ENCODE measurements around the gene GPR25.

Gene GPR25

DNA sequence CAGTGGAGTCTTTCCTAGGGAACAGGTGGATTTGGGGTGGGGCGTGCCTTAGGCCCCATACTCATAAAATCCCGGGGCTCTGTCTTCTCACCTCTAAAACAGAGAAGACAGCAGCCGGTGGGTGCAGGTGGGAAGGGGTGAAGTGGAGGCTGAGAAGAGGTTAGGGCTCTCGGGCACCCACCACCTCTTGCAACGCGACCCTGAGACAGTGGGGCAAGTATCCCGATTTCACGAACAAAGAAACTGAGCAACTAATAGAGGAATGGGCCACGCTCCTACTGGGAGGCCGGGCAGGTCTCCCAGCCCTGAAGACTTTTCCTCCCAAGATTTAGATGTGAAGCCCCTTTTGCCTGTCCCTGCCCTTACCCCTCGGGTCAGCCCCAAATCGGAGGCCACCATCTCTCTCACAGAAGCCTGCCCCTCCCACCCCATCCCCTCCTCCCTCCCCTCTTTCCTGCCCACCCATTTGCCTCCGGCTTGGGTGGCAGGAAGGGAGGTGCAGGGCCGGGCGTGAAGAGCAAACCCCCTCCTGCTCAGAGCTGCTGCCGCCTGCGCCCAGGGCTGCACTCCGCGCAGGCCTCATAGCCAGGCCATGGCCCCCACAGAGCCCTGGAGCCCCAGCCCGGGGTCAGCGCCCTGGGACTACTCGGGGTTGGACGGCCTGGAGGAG lies at the start of gene GPR25:
Gene GPR25, plus strand, starts transcription at position 536 of the 670 bp plus-strand sequence. Its CDS starts 57 bp downstream, at position 593.
- DNase-seq (ENCODE audit: low read depth in 2 of 2), result no peak

DNA sequence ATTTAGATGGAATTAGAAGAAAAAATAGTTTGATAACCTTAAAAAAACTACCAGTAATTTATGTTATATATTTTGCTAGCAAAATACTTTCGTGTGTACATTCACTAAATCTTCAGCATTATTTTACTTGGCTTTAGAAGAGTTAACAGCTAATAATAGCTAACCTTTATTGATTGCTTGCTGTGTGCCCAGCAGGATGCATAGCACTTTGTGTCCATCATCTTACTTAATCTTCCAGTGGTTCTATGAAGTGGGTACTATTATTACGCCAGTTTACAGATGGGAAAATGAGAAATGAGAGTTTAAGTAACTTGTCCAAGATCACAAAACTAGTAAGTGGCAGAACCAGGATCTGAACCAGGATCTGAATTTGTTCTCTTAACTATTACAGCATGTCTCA lies 41.7 kb upstream of the GPR25 start:
- DNase-seq (ENCODE audit: low read depth in 2 of 2), result no peak

GRCh38 chr1:200834383-200834782 lies 38.4 kb upstream of the GPR25 start:
- no peak for DNase-seq (ENCODE audit: low read depth in 2 of 2)

- no peak for DNase-seq (ENCODE audit: low read depth in 2 of 2)
Measured at GRCh38 chr1:200836213-200836612, 36.6 kb upstream of the GPR25 start.

DNA sequence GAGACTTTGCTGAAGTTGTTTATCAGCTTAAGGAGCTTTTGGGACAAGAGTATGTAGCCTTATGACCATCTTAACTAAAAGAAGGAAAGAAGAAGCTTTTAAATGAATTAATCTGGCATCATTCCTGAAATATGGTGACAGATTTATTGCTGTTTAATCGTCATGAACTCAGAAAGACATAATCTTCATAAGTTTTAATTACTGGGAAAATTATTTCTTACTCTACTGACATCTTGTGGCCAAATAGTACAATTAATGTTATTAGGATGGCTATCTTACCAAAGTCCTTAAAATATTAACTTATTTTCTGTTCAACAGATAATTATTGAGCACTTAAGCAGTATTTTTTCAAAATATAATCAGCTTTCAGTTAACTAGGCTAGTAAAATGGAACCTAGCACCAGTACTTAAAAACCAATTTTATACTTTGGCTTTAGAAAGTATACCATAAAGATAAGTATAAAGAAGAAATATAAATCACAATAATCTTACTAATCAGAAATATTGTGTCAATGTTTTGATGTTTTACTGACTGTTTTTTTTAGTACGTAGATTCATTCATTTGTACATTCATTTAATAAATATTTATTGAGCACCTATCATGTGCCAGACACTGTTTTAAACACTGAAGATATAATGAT lies 34.7 kb upstream of the GPR25 start:
- no peak for DNase-seq (ENCODE audit: low read depth in 2 of 2)

DNA sequence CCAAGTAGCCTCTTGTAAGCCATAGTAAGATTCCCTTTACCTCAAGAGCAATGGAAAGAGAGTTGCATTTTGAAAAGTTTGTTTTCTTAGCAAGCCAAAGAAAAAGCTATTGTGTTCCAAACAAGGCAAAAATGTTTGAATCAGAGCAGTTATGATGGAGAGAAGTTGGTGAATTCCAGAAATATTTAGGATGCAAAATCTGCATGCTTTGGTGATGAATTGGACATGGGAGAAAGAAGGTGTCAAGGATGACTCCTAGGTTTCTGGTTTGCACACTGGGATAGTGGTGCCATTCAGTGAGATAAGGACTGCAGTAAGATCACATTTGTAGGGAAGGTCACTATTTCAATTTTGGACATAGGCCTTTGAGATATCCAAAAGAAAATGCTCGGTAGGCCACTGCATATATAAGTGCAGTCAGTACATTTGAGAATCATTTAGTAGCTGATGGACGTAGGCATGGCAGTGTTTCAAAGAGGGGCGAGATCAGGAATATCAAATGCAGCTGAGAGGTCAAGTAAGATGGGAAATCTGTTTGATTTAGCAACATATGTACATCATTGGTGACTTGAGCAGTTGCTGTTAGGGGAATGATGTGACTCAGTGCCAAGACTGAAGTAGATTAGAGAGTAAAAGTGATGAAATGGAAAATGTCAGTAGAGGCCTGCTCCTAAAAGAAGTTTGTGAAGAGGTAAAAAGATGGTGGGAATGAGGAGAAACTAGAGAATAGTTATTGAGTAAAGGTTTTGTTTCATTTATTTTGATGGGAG lies 33.9 kb upstream of the GPR25 start:
- no peak for DNase-seq (ENCODE audit: low read depth in 2 of 2)

DNA sequence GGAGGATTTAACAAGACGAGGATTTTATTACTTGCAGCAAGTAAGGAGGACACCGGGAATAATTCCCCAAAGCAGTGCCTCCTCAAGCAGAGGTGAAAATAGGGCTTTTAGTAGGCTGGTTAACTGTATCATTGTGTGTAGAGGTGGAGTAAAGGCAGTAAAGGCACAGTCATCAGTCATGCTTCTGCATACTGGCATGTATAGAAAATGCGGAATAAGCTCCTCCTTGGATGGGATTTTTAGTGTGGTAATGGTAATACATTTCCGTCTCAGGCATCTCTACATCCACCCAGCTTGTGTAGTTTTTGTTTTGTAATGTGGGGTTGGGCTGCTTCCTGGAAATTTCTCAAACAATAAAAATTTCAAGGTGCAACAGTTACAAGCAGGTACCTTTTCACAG lies 27.4 kb upstream of the GPR25 start:
- no peak for DNase-seq (ENCODE audit: low read depth in 2 of 2)

DNA sequence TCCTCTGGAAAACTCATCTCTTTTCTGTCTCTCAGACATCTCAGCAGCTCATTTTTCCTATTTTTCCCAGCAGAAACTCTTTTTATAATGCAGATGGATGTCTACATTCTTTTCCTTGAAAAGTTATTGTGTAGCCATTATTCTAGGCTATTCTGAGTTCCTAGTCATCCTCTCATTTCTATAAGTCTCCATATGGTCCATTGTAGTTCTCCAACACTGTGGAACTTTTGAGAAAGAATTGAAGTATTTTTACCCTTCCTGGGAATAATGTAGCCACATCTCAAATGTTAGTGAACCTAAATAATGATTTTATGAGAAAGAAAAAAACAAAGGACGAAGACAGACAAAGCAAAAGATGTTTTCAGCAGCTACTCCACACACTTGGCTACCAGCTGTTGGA lies 26.4 kb upstream of the GPR25 start:
- DNase-seq (ENCODE audit: low read depth in 2 of 2), result no peak

DNA sequence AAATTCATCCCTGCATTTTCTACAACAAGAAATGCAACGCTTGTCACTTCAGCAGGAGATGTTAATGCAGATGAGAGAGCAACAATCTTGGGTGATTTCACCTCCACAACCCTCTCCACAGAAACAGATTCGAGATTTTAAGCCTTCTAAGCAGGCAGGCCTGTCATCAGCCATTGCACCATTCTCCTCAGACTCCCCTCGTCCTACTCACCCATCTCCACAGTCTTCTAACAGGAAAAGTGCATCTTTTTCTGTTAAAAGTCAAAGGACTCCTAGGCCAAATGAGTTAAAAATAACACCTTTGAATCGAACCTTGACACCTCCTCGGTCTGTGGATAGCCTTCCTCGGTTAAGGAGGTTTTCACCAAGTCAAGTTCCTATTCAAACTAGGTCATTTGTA lies 23.4 kb upstream of the GPR25 start:
- no peak for DNase-seq (ENCODE audit: low read depth in 2 of 2)

DNA sequence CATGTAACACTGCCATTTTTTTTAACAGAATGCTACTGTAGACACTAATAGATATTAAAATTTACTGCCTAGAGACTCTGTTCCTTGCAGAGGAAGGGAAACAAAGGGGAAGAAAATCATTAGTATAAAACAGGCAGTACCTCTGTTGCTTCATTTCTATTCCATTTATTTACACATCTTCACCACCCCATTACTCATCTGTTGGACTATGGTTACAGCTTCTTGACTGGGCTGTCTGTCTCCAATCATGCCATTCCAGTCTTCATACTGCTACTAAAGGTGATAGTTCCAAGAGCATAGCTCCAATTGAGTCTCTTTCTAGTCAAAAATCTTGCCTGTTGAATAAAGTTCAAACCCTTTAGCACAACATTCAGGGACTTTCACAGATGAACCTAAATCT lies 22.2 kb upstream of the GPR25 start:
- DNase-seq (ENCODE audit: low read depth in 2 of 2), result no peak

DNA sequence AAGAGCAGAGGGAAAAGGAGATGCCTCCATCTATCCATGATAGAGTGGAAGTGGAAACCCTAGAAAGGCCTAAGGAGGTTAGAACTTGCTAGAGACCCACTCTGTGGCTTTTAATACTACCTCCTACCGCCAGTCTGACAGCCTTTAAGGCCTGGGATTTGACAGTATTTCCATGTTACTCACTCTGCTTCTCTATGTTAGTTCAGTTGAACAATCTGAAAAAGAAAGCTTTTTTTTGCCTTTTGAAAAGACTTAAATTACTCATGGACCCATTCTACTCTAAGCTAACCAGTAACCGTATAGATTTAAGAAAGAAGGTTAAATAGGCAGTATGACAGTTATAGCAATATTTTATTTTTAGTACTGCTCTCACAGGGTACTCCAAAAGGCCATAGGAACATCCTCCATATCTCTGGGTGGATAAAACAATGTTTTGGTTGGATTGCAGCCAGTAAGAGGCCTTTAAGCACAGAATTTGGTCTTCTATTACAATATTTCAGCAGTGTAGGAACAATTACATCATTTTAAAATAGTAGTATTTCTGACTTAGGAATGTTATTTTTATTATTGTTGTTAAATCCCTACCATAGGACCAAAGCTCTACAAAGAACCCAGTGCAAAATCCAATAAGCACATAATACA lies 15.9 kb upstream of the GPR25 start:
- DNase-seq (ENCODE audit: low read depth in 2 of 2), result no peak

- no peak for DNase-seq (ENCODE audit: low read depth in 2 of 2)
Measured at GRCh38 chr1:200857804-200858203, 15.0 kb upstream of the GPR25 start.

DNA sequence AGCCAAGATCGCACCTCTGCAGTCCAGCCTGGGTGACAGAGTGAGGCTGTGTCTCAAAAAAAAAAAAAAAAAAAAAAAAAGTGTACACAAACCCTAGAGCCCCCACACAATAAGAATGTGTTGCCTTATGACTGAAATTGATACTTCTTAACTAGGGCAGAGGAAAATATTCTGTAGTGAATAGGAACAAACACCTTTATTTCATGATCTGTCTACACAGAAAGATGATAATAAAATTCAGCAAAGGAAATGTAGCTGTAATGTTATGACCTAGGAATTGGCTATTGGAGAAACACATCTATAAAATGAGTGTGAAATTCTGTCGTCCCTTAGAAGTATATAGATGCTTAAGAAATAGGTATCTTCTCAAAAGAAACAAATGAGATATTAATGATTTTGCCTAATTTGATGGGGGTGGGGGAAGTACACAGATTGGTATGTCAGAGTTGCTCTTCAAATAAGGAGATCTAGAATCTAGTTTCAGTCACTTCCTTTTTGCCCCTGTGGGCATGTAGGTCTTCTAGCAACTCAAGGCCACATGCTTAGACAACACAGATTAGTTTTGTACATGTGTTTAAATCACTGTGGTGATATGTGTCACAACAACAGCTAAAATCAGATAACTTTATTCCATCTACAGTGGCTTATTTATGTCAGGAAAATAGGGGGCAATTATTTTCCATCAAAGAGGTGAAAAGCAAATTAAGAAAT lies 10.7 kb upstream of the GPR25 start:
- no peak for DNase-seq (ENCODE audit: low read depth in 2 of 2)

GRCh38 chr1:200862713-200863415 lies 9.9 kb upstream of the GPR25 start:
- DNase-seq (ENCODE audit: low read depth in 2 of 2), result no peak

DNA sequence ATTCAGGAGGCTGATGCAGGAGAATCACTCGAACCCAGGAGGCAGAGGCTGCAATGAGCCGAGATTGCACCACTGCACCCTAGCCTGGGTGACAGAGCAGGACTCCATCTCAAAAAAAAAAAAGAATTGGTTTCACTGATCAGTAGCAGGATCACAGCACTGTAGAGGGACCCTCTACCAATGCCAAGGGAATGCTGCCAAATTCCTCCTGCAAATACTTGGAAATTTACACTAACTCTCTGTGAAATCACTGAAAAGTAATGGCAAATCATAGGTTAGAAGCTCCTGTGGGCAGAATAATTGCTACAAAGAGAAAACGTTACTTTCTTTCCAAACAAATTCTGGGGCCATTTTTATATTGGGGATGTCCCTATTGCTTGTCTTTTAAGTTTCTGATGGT lies 6.7 kb upstream of the GPR25 start:
- DNase-seq (ENCODE audit: low read depth in 2 of 2), result no peak

DNA sequence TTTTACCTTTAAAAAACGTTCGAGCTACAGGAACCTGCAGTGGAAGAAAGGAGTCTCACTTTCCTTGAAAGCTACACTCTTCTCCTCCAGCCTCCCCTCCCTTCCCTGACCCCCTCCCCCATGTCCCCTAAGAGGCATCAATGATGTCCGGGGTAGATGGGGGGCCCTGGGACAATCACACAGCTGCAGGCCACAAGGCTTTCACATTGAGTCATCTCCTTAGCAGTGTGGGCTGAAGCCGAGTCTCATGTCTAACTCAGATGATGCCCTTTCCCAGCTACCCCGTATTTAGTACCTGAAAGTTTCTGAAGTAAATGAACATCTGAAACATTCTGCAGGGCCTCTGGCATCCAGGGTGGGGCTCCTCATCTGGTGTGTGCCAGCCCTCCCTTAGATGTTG lies 6.3 kb upstream of the GPR25 start:
- DNase-seq (ENCODE audit: low read depth in 2 of 2), result no peak

DNA sequence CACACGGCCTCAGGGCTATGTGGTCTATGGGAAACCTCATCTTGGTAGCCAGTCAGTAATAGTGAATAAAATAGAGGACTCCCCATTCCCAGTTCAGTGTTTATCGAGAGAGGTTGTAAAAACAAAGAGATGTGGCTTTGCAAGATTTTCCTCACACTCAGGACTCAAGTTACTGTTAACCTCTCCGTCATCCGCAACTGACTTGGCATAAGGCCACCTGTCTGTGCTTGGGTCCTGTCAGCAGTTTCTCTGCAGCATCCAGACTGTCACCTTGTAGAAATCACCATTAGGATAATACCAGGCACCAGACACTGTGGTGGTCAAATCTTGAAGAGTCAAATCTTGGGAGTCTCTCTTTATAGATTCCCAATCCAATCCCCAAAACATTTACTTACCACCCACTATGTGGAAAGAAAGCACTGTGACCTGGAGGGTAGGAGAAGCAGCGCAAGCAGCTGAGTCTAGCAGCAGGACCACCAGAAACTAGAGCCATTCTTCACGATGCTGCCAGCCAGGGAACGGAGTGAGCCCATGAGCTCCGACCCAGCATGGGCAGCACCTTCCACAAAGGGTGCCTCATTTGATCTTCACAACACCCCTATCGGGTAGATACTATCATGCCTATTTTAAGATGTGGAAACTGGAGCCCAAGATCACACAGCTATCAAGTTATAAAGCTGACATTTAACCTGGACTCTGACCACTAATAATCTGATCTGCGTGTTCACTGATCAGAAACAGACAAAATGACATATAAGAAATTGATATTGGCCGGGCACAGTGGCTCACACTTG lies 5.6 kb upstream of the GPR25 start:
- no peak for DNase-seq (ENCODE audit: low read depth in 2 of 2)

DNA sequence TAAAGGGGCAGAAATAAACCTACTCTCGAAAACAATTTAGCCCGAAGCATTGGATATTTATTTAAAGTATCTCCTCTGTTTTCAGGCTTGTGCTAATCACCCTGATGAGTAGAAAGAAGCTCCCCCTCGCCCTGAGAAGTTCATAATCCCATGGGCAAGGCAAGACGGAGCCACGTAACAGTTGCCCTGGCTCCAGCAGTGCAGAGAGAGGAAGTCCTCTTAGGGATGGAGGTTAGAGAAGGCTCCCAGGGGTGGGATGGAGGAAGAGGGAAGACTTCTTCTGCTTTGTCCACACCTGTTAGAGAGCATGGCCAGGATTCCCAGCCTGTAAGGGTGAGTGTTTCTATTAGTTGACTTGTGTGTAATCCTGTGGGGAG lies 3.4 kb upstream of the GPR25 start:
- no peak for DNase-seq (ENCODE audit: low read depth in 2 of 2)

GRCh38 chr1:200869753-200870391 lies 2.9 kb upstream of the GPR25 start:
- no peak for DNase-seq (ENCODE audit: low read depth in 2 of 2)

DNA sequence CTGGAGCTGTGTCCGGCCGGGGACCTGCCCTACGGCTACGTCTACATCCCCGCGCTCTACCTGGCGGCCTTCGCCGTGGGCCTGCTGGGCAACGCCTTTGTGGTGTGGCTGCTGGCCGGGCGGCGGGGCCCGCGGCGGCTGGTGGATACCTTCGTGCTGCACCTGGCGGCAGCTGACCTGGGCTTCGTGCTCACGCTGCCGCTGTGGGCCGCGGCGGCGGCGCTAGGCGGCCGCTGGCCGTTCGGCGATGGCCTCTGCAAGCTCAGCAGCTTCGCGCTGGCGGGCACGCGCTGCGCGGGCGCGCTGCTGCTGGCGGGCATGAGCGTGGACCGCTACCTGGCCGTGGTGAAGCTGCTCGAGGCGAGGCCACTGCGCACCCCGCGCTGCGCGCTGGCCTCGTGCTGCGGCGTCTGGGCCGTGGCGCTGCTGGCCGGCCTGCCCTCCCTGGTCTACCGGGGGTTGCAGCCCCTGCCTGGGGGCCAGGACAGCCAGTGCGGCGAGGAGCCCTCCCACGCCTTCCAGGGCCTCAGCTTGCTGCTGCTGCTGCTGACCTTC lies 412 bp downstream of the GPR25 start:
- DNase-seq (ENCODE audit: low read depth in 2 of 2), result no peak

All from stimulated activated CD8-positive, alpha-beta memory T cell treated with anti-CD3 and anti-CD28 coated beads, Interleukin-7, amount 100 ng/mL, for 4 hours (primary cell).